LNCAP (cell line): ENCODE results near the gene ARMH2.

ENCODE experiments used
- TF ChIP-seq, protein P1 (sequence below): fragments of 450-650 bp; IDR thresholded peaks from 2 replicates; pipeline ENCODE4 v1.5.1; 2017; ENCODE audit warnings: mild to moderate bottlenecking

Gene ARMH2

DNA sequence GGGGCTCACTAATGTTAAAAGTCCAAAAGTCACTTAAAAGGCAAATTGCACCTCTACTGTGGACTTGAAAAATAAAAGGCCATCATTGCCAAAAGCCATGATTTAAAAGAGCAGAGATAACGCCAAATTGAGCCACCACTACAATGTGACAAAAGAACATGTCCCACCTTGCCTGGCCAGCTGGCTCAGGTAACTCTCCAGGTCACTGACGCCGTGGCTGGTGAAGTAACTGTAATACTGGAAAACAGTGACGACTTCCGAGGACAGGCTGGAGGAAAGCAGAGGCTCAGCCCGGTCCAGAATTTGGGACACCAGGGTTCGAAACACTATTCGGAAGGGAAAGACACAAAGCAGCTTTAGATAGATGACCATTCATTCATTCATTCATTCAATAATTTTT, 29.3 kb upstream of the ARMH2 start:
- TF ChIP-seq, protein P1, sequence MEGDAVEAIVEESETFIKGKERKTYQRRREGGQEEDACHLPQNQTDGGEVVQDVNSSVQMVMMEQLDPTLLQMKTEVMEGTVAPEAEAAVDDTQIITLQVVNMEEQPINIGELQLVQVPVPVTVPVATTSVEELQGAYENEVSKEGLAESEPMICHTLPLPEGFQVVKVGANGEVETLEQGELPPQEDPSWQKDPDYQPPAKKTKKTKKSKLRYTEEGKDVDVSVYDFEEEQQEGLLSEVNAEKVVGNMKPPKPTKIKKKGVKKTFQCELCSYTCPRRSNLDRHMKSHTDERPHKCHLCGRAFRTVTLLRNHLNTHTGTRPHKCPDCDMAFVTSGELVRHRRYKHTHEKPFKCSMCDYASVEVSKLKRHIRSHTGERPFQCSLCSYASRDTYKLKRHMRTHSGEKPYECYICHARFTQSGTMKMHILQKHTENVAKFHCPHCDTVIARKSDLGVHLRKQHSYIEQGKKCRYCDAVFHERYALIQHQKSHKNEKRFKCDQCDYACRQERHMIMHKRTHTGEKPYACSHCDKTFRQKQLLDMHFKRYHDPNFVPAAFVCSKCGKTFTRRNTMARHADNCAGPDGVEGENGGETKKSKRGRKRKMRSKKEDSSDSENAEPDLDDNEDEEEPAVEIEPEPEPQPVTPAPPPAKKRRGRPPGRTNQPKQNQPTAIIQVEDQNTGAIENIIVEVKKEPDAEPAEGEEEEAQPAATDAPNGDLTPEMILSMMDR = no peak

DNA sequence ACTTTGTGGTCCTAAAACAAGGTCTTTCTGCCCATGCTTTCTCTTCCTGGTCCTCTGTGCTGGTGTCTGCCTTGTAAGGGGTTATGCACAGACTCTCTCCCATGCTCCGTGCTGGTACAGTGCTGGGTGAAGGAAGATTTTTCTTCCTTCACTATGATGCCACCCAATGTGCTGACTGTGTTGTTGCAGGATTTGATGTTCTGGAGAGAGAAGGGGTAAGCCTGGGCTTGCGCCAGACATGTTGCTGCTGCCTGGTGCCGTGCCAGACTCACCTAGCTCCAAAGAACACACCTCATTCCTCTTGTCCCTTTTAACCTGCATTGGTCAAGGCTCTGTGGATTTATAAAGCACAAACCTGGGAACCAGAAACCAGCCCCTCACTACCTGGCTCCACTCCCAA, 28.4 kb upstream of the ARMH2 start:
- TF ChIP-seq, protein P1 = no peak

DNA sequence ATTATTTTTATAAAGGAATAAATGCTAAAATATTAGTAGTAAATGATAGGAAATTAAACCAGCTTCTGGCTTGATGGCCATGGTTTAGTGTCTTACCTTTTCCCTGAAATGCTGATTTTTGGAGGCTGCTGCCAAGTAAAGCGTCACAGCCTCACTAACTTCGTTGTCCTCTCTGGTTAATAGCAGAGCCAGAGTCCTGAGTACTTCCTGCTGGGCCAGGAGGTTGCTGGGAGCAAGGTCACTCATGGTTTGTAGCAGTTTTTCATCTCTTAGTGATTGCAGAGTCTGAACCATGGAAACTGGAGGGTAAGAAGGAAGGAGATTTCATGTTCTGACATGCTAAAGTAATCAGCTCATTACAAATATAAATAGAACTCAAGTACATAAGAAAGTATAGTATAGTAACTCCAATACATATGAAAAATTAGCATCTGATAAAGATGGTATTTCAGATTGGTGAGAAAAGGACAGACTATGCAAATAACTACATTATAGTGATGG, 26.5 kb upstream of the ARMH2 start:
- TF ChIP-seq, protein P1 = no peak

DNA sequence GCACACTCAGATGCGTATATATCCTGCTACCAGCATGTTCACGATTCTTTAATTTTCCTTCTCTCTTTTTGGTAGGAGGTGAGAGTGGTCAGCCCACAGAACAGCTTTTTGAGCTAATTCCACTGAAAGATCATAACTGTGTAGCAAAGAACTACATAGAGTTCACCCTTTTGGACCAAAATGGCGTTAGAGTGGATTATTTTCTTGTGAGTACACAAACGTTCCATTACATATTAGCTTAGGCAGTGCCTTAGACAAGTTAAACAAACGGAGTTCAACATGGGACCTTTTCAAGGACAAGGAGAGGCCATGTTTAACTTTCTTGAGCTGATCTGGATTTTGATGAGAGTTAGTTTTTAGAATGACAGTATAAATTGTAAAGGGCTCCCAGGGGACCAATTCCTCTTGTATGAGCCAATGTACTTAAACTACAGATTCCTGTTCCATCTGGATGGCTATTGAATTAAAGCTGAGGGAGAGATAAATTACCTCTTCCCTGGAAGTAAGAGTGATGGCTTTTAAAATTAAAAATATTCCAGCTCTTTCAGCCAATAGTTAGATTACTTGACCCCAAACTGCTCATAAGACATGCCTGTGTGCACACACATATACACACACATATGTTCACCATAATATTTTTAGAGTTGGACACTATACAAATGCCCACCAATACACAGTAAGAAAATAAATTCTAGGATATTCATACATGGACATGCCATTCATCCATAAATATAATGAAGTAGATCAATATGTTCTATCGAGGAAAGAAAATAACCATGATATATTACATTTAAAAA, 25.6 kb upstream of the ARMH2 start:
- TF ChIP-seq, protein P1 = no peak

DNA sequence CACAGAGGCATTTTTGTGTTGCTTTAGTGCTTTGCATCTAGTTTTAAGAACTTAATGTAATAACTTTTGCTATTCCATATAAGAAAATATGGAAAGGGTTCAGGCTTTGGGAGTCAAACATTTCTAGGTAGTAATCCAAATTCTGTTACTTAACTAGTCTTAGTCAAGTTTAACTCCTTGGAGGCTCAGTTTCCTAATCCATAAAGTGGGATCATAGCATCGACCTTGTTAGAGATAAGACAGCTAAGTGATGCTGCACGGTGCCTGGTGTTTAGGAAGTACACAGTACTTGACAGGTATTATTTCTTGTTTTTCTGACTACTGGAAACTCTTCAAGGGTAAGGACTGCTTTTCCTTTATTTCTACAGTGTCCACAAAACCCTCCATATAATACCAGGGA, 24.5 kb upstream of the ARMH2 start:
- TF ChIP-seq, protein P1 = no peak

DNA sequence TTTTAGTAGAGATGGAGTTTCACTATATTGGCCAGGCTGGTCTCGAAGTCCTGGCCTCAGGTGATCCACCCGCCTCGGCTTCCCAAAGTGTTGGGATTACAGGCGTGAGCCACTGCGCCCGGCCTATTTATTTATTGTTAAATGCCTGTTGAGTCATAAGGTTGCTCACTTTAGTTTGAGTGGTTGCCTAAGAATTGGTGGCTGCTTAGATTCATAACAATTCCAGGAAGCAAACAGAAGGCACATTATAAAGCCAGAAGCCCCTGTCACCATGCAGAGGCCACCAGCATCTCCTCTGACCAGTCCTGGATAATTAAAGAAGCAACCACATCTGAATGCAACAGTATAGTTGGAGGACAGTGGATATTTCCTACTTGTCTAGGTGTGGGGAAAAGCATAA, 24.0 kb upstream of the ARMH2 start:
- TF ChIP-seq, protein P1 = no peak

DNA sequence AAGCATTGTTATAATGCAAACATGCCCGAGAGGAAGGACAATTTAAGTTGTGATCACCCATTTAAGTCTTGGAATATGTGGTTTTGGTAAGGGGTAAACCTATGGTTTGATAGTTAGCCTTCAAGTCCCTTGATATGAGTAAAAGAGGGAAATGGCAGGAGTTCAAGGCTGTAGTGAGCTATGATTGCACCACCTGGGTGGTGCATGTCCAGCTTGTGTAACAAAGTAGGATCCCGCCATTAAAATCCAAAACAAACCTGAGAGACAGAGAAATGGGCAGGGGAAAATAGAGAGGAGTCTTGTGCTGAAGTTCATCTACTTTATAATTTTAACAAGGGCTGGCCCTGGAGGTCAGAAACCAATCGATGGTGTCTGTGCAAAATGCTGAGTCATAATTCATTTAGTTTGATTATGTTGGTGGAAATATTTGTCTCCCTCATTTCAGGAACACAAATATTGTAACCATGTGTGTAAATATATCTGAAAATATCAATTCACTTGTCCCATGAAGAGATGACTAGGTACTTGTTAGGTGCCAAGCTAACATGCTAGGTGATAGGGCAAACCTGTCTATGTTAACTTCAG, 23.2 kb upstream of the ARMH2 start:
- TF ChIP-seq, protein P1 = no peak
